RWPE2 (cell line): Measurements from ENCODE around the gene AKR7A3.
"Not testable (repeated sequence)": the region's sequence is repeated elsewhere in the genome, so short reads cannot be mapped to it uniquely, and the experiment has no call there.

Experiments
- ATAC-seq: fragments of 200-7000 bp; cut with Tn5 transposase; 3 replicates; pipeline ENCODE4 v1.9.1; 2021; ENCODE audit warnings: low read depth
- DNase-seq: peaks from one replicate; pipeline ENCODE4 v3.0.0-alpha.2; 2020; ENCODE audit warnings: low spot score
- H3K27ac ChIP-seq: fragments of 450-650 bp; 2 replicates; pipeline ENCODE4 v1.5.1; 2017; ENCODE audit warnings: mild to moderate bottlenecking; ENCODE audit not compliant: poor library complexity, severe bottlenecking
- H3K27me3 ChIP-seq: fragments of 250-450 bp; sonication (Bioruptor Pico); 2 replicates; pipeline ENCODE4 v1.5.1; 2021; ENCODE audit warnings: mild to moderate bottlenecking, moderate library complexity; ENCODE audit not compliant: insufficient read depth, poor library complexity, severe bottlenecking
- H3K36me3 ChIP-seq: fragments of 250-450 bp; sonication (Bioruptor Pico); 2 replicates; pipeline ENCODE4 v1.5.1; 2020; ENCODE audit warnings: low read depth, mild to moderate bottlenecking, moderate library complexity
- H3K4me1 ChIP-seq: fragments of 250-450 bp; sonication (Bioruptor Pico); 2 replicates; pipeline ENCODE4 v1.5.1; 2021; ENCODE audit warnings: mild to moderate bottlenecking, moderate library complexity; ENCODE audit not compliant: insufficient read depth, poor library complexity, severe bottlenecking
- H3K4me3 ChIP-seq: fragments of 250-450 bp; sonication (Bioruptor Pico); 2 replicates; pipeline ENCODE4 v1.5.1; 2021; ENCODE audit warnings: mild to moderate bottlenecking, moderate library complexity; ENCODE audit not compliant: severe bottlenecking
- H3K9me3 ChIP-seq: fragments of 250-450 bp; sonication (Bioruptor Pico); 2 replicates; pipeline ENCODE4 v1.5.1; 2021; ENCODE audit warnings: mild to moderate bottlenecking, moderate library complexity; ENCODE audit not compliant: severe bottlenecking
- TF ChIP-seq, protein P1 (sequence below): fragments of 450-650 bp; IDR thresholded peaks from one replicate; pipeline ENCODE4 v1.5.1; 2017; ENCODE audit warnings: mild to moderate bottlenecking, moderate library complexity; ENCODE audit not compliant: poor library complexity, severe bottlenecking

The AKR7A3 gene

DNA sequence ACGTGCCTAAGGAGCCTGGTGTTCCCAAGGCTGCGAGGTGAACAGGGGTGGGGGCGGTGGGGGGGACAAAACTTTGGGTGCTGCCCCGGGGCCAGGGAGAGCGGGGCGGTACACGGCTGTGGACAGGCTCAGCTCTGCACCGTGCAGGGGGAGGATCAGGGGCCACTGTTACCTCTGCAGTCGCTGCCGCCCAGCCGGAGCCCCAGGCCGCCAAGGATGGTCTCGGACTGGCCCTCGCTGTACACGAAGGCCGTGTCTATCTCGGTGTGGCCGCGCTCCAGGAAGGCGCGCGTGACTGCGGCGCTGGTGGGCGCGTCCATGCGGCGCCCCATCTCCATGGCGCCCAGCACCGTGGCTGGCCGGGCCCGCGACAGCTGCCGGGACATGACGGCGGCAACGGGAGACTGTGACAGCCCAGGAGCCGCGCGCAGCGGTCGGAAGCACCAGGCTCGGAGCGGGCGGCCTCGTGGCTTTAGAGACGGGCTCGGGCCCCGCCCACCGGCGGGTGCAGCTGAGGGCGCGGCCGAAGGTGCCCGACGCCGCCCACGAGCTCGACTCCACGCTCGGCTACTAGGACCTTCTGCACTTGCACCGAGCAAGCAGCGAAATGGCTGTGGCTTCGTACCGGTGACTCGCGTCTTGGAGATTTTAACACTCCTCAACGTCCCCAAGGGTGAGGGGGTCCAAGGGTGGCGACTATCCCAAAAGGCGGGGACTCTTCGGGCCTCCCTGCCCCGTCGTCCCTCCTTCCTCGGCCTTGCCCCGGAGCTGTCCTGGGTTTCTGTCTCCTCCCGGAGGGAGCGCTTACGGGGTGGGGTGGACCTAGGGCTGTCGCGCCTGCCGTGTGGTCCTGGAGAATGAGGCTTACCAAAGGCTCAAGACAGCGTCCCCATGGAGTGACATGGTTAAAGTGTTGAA lies at the start of gene AKR7A3:
TSS of gene AKR7A3 (minus strand) at position 447 of the 918 bp plus-strand sequence. CDS start at position 386, 61 bp downstream.
- H3K27ac ChIP-seq, DNase-seq, H3K9me3 ChIP-seq, H3K36me3 ChIP-seq, H3K27me3 ChIP-seq, H3K4me1 ChIP-seq: not testable (repeated sequence)
- ATAC-seq = peak; percentile 76
- H3K4me3 ChIP-seq = peak within 1 kb of the TSS; percentile 16

DNA sequence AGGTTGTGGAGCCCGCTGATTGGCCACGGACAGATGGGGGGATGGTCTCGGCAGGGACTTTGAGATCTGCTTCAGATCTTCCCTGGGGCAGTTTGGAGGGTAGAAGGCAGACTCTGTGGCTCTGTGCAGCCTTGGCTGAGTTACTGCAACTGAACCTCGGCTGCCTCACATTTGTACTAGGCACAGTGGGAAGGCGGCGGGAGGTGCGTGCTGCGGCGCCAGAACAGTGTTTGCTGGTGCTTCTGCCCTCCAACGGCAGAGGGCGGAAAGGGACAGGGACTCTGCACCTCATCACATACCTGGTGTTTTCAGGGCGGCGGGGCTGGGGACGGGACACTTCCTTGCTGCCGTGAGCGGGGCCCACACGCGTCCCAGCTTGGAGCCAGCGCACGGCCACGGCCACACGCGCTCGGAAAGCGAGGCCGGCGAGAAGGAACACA lies 49.8 kb upstream of the AKR7A3 start:
- Histone ChIP-seq H3K27me3 (no peaks in the 10 kb centered on the region), H3K36me3 (peaks cover 13% of the 10 kb centered on the region), H3K4me1 (no peaks in the 10 kb centered on the region), H3K9me3 (no peaks in the 10 kb centered on the region), H3K4me3 (no peak overlapping the region), H3K27ac (no peak overlapping the region)
- DNase-seq (no peak), ATAC-seq (no peak)
- TF ChIP-seq, protein P1, sequence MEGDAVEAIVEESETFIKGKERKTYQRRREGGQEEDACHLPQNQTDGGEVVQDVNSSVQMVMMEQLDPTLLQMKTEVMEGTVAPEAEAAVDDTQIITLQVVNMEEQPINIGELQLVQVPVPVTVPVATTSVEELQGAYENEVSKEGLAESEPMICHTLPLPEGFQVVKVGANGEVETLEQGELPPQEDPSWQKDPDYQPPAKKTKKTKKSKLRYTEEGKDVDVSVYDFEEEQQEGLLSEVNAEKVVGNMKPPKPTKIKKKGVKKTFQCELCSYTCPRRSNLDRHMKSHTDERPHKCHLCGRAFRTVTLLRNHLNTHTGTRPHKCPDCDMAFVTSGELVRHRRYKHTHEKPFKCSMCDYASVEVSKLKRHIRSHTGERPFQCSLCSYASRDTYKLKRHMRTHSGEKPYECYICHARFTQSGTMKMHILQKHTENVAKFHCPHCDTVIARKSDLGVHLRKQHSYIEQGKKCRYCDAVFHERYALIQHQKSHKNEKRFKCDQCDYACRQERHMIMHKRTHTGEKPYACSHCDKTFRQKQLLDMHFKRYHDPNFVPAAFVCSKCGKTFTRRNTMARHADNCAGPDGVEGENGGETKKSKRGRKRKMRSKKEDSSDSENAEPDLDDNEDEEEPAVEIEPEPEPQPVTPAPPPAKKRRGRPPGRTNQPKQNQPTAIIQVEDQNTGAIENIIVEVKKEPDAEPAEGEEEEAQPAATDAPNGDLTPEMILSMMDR = peak; percentile 25

DNA sequence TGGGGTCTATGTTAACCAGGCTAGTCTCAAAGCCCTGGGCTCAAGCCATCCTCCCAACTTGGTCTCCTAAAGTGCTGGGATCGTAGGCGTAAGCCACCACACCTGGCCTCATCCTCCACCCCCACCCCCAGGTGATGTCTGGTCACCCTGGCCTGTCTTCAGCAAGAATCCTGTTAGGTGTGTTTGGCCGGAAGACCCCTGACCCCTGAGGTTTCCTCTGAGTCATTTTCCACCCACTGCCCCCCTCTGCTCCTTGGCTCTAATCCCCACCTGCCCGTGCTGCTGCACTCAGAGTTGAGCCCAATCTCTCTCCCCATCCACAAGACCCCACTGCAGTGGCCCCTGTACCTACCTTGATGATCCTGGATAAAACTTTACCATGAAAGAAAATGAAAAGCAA lies 48.7 kb upstream of the AKR7A3 start:
- no peak overlapping the region for H3K4me3 ChIP-seq
- ATAC-seq = no peak
- H3K27ac ChIP-seq = peak overlapping the region; percentile 9
- H3K9me3 ChIP-seq = no peaks in the 10 kb centered on the region
- H3K36me3 ChIP-seq = peaks cover 9% of the 10 kb centered on the region
- no peaks in the 10 kb centered on the region for H3K27me3 ChIP-seq
- TF ChIP-seq, protein P1 = no peak
- no peak for DNase-seq
- no peaks in the 10 kb centered on the region for H3K4me1 ChIP-seq

DNA sequence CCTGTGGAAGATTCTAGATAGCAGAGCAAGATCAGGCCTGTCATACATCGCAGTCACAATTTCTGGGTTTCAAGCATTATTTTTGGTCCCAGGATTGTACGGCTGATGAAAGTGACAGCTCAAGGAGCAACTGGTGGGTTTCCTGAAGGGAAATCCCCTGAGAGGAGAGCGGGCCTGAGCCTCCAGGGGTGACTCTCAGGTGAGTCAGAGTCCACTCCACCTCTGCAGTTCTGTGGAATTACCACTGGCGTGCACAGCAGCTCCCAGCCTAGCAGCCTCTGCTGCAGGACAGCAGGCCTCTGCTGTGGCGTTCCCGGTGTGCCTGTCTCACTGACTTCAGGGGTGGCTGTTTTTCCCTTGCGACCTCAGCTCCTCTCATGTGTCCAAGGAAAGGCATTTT lies 48.0 kb upstream of the AKR7A3 start:
- DNase-seq (no peak), ATAC-seq (peak; percentile 71)
- Histone ChIP-seq H3K36me3 (peaks cover 9% of the 10 kb centered on the region), H3K4me3 (no peak overlapping the region), H3K4me1 (no peaks in the 10 kb centered on the region), H3K27ac (peak overlapping the region; percentile 9), H3K9me3 (no peaks in the 10 kb centered on the region), H3K27me3 (no peaks in the 10 kb centered on the region)
- TF ChIP-seq, protein P1 = no peak

DNA sequence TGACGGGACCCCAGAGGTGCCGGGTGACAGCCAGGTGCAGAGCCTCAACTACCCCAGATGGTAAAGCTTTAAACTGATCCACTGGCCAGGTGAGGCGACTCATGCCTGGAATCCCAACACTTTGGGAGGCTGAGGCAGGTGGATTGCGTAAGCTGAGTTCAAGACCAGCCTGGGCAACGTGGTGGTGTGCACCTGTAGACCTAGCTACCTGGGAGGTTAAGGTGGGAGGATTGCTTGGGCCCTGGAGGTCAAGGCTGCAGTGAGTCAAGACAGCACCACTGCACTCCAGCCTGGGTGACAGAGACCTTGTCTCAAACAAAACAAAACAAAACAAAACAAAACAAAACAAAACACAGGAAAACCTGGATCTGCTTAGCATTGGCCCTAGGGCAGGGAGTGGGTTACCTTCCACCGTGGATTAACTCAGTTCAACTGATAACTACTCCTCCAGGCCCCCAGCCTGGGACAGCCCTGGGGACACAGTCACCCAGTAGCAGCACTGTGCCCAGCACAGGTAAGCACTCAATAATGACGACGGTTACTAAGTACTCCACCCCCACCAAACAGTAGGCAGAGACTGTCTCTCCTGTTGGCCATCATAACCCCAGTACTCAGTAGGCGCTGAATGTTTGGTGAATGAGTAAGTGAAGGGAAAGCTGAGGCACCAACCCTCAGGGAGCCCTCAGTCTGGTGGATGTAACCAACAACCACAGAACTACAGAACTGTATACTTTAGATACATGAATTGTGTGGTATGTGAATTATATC lies 45.2 kb upstream of the AKR7A3 start:
- no peak overlapping the region for H3K27ac ChIP-seq
- no peaks in the 10 kb centered on the region for H3K27me3 ChIP-seq
- TF ChIP-seq, protein P1 = no peak
- no peaks in the 10 kb centered on the region for H3K36me3 ChIP-seq
- no peaks in the 10 kb centered on the region for H3K9me3 ChIP-seq
- no peaks in the 10 kb centered on the region for H3K4me1 ChIP-seq
- DNase-seq = no peak
- H3K4me3 ChIP-seq = no peak overlapping the region
- ATAC-seq = no peak
